Activated naive CD4-positive, alpha-beta T cell treated with anti-CD3 and anti-CD28 coated beads for 36 hours (primary cell): Measurements from ENCODE around the gene CYFIP1. TPM values are rescaled to one million over a fixed set of nuclear protein-coding genes. Genes with fewer than 3 reads are reported as not detected.

ENCODE experiments used
- CTCF ChIA-PET: fragments of 350-600 bp; sonication (Branson Sonifier 250); formaldehyde crosslinking; loops from one replicate; lab custom pipeline; 2021; ENCODE audit warnings: antibody characterized with exemption; lab: Charles Lee
- DNase-seq: peaks from one replicate; pipeline ENCODE4 v3.0.0-alpha.2; 2020
- H3K27ac Mint-ChIP-seq: one replicate; pipeline ENCODE4 v1.8.0; 2021; ENCODE audit warnings: mild to moderate bottlenecking, mixed read lengths
- H3K27me3 Mint-ChIP-seq: one replicate; pipeline ENCODE4 v1.8.0; 2021; ENCODE audit warnings: low read depth, mixed read lengths
- H3K36me3 Mint-ChIP-seq: one replicate; pipeline ENCODE4 v1.8.0; 2021; ENCODE audit warnings: low read depth, mixed read lengths
- H3K4me1 Mint-ChIP-seq: one replicate; pipeline ENCODE4 v1.8.0; 2021; ENCODE audit warnings: low read depth, mixed read lengths
- H3K4me3 Mint-ChIP-seq: one replicate; pipeline ENCODE4 v1.8.0; 2021; ENCODE audit warnings: mild to moderate bottlenecking, moderate library complexity, mixed read lengths
- H3K9me3 Mint-ChIP-seq: one replicate; pipeline ENCODE4 v1.8.0; 2021; ENCODE audit warnings: mixed read lengths
- intact Hi-C: fragments of 100-400 bp; cut with micrococcal nuclease; formaldehyde crosslinking; loops from one replicate; pipeline ENCODE4 v1.15.1; 2023
- total RNA-seq, 2 experiments: library from RNA; stranded (reverse); gene quantifications; one replicate each; pipeline ENCODE4 v1.2.3, GENCODE V29; 2021

CYFIP1 gene
- total RNA-seq, 2 experiments from 2014 or later = 34.0 to 35.1 TPM

- Mint-ChIP-seq H3K4me1 (no peaks in the 10 kb centered on the region), H3K27ac (no peak overlapping the region), H3K27me3 (no peaks in the 10 kb centered on the region), H3K36me3 (no peaks in the 10 kb centered on the region), H3K9me3 (no peaks in the 10 kb centered on the region), H3K4me3 (no peak overlapping the region)
- intact Hi-C loops = no loop called here
- no peak for DNase-seq
- CTCF ChIA-PET = no interaction called here
Measured at GRCh38 chr15:22887157-22887951, 92.8 kb downstream of the CYFIP1 start.

DNA sequence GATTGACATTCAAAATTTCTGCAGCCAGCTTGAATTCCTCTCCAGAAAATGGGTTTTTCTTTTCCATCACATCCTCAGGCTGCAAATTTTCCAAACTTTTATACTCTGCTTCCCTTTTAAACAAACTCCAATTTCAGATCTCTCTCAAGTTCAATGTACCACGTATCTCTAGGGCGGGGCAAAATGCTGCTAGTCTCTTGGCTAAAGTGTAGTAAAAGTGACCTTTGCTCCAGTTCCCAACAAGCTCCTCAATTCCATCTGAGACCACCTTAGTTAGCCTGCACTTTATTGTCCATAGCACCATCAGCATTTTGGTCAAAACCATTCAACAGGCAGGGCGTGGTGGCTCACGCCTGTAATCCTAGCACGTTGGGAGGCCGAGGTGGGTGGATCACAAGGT is 95.0 kb downstream of the CYFIP1 start:
- Mint-ChIP-seq H3K4me1 (no peaks in the 10 kb centered on the region), H3K4me3 (no peak overlapping the region), H3K36me3 (peaks cover 3% of the 10 kb centered on the region), H3K9me3 (no peaks in the 10 kb centered on the region), H3K27ac (no peak overlapping the region), H3K27me3 (no peaks in the 10 kb centered on the region)
- CTCF ChIA-PET = interaction anchor here (0.6 to 1.2 kb wide), 2 partner anchors 25 to 151 kb away, joined by 3 read pairs; no protein-coding TSS in a partner anchor
- intact Hi-C loops = no loop called here
- no peak for DNase-seq

- intact Hi-C loops = no loop called here
- Mint-ChIP-seq H3K27me3 (no peaks in the 10 kb centered on the region), H3K4me1 (no peaks in the 10 kb centered on the region), H3K27ac (no peak overlapping the region), H3K9me3 (no peaks in the 10 kb centered on the region), H3K4me3 (no peak overlapping the region), H3K36me3 (peaks cover 3% of the 10 kb centered on the region)
- peak; percentile 16 for DNase-seq
- CTCF ChIA-PET = interaction anchor here (0.6 to 1.2 kb wide), 2 partner anchors 16 to 152 kb away, joined by 3 read pairs; no protein-coding TSS in a partner anchor
Measured at GRCh38 chr15:22884344-22884743, 95.8 kb downstream of the CYFIP1 start.

DNA sequence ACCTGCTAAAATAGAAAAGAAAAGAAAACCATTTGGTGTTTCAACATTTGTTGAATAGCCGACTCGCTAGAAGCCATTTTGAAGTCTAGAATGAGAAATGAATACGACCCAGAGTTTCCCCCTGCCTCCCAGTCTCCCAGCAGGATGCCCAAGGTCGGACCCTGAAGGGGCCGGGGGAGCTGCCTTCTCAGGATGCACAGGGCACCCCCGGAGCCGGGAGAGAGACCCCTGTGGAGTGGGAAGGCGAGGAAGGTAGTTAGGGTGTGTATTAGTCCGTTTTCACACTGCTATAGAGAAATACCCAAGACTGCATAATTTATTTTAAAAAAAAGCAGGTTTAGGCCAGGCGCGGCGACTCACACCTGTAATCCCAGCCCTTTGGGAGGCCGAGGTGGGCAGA is 97.0 kb downstream of the CYFIP1 start:
- H3K4me1 Mint-ChIP-seq = no peaks in the 10 kb centered on the region
- CTCF ChIA-PET = no interaction called here
- H3K27me3 Mint-ChIP-seq = no peaks in the 10 kb centered on the region
- no peak for DNase-seq
- H3K27ac Mint-ChIP-seq = no peak overlapping the region
- peaks cover 3% of the 10 kb centered on the region for H3K36me3 Mint-ChIP-seq
- H3K9me3 Mint-ChIP-seq = no peaks in the 10 kb centered on the region
- intact Hi-C loops = no loop called here
- H3K4me3 Mint-ChIP-seq = no peak overlapping the region

- Mint-ChIP-seq H3K9me3 (peaks cover 2% of the 10 kb centered on the region), H3K4me1 (no peaks in the 10 kb centered on the region), H3K27me3 (no peaks in the 10 kb centered on the region), H3K36me3 (peaks cover 10% of the 10 kb centered on the region), H3K27ac (no peak overlapping the region), H3K4me3 (no peak overlapping the region)
- CTCF ChIA-PET = no interaction called here
- intact Hi-C loops = no loop called here
- DNase-seq = no peak
Measured at GRCh38 chr15:22881739-22882440, 98.3 kb downstream of the CYFIP1 start.

DNA sequence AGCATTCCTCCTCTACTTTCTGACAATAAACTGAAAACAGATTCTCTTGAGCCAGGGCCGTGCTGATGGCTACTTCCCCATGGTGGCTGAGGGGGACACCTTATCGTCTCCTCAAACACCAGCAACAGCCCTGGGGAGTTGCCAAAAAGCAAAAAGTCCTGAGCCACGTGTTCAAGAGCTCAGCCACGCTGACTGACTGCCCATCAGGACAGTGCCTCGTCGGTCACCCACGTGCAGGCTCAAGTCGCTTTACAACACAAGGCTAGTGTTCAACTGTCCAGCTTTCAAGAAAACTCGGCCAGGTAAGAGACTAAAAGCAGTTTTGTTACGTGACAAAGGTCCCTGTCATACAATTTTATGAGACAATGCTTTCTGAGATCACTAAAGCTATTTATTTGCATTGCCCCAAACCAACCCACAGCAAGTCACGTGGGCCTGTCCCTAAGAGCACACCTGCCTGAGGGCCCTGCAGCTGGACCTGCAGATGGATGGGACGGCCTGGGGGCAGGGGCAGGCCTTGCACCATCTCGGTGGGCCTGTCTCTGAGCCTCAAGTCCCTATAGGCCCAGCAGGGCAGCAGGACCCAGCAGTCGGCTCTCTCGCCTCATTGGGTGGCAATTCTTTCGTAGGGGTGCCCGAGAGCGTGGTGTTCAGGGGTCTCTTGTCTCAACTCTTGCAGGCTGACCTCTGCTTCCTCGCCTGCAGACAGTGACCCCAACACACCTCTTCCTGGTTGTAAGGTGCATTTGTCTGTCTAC is 99.0 kb downstream of the CYFIP1 start:
- peaks cover 10% of the 10 kb centered on the region for H3K36me3 Mint-ChIP-seq
- H3K27ac Mint-ChIP-seq = no peak overlapping the region
- no peak overlapping the region for H3K4me3 Mint-ChIP-seq
- peaks cover 2% of the 10 kb centered on the region for H3K9me3 Mint-ChIP-seq
- no peaks in the 10 kb centered on the region for H3K4me1 Mint-ChIP-seq
- H3K27me3 Mint-ChIP-seq = no peaks in the 10 kb centered on the region
- no peak for DNase-seq
- CTCF ChIA-PET = no interaction called here
- intact Hi-C loops = no loop called here

DNA sequence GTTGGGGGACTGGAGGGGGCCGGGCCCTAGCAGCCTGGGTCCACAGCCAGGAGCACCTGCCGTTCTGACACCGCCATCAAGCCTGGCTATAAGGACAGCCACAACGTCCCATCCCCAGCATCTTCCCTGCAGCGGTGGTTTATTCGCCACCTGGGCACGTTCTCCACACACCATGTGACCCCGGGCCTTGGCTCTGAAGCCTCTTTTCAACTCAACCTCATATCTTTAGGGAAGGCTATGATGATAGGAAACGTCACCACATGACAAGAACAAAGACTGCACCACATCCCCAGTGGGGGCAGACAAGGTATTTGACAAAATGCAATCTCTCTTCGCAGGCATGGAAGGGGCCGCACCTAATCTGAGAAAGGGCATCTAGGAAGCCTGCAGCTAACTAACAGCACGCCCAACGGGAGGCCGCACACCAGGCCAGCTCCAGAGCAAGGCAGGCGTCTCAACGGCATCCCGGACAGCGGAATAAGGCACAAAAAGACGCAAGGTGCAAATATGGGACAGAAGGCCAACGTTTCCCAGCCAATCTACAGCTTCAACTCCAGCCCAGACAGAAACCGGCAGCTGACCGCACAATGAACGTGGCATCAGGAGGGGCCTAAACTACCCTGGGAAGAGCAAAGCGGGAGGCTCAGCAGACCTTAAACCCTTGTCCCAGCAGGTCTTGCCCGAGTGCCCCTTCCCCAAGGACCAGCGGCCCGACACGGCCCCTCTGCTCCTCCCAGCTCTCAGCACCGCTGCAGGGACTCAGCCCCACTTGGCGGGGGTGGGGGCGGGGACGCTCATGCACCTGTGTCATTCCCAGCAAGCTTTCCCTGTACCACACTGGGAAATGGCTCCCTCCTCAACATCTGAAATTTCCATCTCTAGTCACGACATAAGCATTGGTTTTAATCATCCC is 99.8 kb downstream of the CYFIP1 start:
- H3K27ac Mint-ChIP-seq = no peak overlapping the region
- no peak for DNase-seq
- no peak overlapping the region for H3K4me3 Mint-ChIP-seq
- H3K9me3 Mint-ChIP-seq = peaks cover 2% of the 10 kb centered on the region
- CTCF ChIA-PET = no interaction called here
- peaks cover 12% of the 10 kb centered on the region for H3K36me3 Mint-ChIP-seq
- intact Hi-C loops = no loop called here
- no peaks in the 10 kb centered on the region for H3K4me1 Mint-ChIP-seq
- no peaks in the 10 kb centered on the region for H3K27me3 Mint-ChIP-seq

- Mint-ChIP-seq H3K4me3 (no peak overlapping the region), H3K9me3 (peaks cover 2% of the 10 kb centered on the region), H3K27ac (no peak overlapping the region), H3K27me3 (no peaks in the 10 kb centered on the region), H3K4me1 (no peaks in the 10 kb centered on the region), H3K36me3 (peaks cover 18% of the 10 kb centered on the region)
- no peak for DNase-seq
- CTCF ChIA-PET = interaction anchor here (0.7 kb wide), 1 partner anchor 191 kb away, joined by 3 read pairs; no protein-coding TSS in a partner anchor
- intact Hi-C loops = no loop called here
Measured at GRCh38 chr15:22878103-22878502, 102.1 kb downstream of the CYFIP1 start.

DNA sequence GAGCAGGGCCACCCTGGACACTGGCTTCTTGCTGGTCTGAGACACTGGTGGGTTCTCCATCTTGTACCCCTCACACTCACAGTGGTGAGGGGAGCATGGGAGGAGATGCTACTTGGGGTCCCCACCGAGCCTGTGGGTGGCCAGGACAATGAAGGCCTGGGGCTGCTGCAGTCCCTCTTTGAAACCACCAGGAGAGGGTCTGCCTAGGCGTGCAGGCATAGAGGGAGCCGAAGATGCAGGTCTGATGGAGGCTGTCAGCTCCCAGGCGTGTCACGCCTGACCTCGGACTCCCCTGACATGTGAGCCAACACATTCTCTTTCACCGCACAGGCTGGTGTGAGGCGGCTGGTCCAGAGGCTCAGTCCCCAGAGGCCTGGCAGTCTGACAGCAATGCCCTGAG is 102.6 kb downstream of the CYFIP1 start:
- H3K4me1 Mint-ChIP-seq = no peaks in the 10 kb centered on the region
- H3K27me3 Mint-ChIP-seq = no peaks in the 10 kb centered on the region
- intact Hi-C loops = no loop called here
- H3K4me3 Mint-ChIP-seq = no peak overlapping the region
- H3K27ac Mint-ChIP-seq = no peak overlapping the region
- peaks cover 20% of the 10 kb centered on the region for H3K36me3 Mint-ChIP-seq
- DNase-seq = no peak
- H3K9me3 Mint-ChIP-seq = peaks cover 2% of the 10 kb centered on the region
- CTCF ChIA-PET = no interaction called here

- Mint-ChIP-seq H3K36me3 (peaks cover 23% of the 10 kb centered on the region), H3K27ac (no peak overlapping the region), H3K4me1 (no peaks in the 10 kb centered on the region), H3K27me3 (no peaks in the 10 kb centered on the region), H3K4me3 (no peak overlapping the region), H3K9me3 (peaks cover 2% of the 10 kb centered on the region)
- no peak for DNase-seq
- intact Hi-C loops = no loop called here
- CTCF ChIA-PET = no interaction called here
Measured at GRCh38 chr15:22877117-22877516, 103.1 kb downstream of the CYFIP1 start.

DNA sequence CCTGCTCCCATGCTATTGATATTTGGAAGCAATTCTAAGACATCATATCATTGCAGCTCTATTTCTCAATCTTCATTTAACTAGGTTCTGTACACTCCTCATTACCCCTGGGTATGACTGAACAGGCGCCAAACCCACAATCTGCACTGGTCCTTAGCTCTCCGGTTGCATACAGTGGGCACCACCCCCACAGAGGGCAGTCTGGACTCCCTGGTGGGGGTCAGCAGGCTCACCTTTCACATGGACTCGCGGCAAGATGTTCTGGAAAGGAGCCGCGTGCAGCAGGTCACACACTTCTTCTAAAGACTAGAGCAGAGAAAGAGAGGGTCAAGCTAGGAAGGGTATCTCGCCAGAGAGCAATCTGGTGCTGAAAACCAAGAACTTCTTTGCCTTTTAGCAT is 105.2 kb downstream of the CYFIP1 start:
- Mint-ChIP-seq H3K36me3 (peaks cover 19% of the 10 kb centered on the region), H3K27ac (no peak overlapping the region), H3K4me3 (no peak overlapping the region), H3K27me3 (no peaks in the 10 kb centered on the region), H3K9me3 (peaks cover 2% of the 10 kb centered on the region), H3K4me1 (no peaks in the 10 kb centered on the region)
- CTCF ChIA-PET = no interaction called here
- no peak for DNase-seq
- intact Hi-C loops = no loop called here
